NCI-H2029 (cell line): ENCODE measurements around the gene ANKRD36B.
"Not testable (repeated sequence)": the region's sequence is repeated elsewhere in the genome, so short reads cannot be mapped to it uniquely, and the experiment has no call there.

Source experiments
- DNase-seq: peaks from one replicate; lab custom pipeline; 2025; lab: John Stamatoyannopoulos, UW

ANKRD36B gene

DNA sequence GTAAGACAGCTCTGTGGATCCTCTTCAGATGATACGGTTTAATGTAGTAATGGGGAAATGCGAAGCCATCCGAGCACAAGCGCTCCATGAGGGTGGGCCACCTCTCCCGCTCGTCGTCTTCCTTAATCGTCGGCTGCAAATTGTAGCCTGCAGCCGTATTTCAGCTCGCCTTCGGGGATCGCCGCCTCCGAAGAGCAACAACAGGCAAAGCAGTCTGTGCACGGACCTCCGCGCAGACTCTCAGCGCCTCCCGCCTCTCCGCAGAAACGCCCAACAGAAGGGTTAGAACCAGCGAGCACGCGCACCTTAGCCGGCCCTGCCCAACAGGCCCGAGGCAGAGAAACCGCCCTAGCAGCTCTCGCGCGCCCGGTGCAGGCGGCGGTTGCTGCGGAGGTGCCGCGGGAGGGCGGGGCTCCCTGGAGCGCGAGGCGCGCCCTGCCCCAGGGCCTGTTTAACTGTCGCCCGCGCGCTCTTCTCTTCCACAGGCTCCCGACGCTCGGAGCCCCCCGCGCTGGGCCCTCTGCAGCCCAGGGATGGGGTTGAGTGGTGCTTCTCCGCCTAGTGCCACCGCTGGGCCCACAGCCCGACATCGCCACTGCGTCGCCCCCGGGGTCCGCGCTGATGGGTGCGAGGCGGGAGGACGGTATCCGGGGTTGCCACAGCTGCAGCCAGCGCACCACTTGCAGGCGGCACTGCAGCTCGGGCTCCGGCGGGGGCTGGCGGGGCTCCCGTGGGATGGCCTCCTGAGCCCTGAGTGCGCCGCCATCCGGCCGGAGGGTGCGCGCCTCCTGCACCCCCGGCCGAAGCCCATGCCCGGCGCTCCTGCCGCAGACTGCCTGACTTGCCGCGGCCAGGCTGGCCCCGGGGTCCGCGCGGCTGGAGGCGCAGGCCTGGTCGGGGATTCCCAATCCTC, at the start of gene ANKRD36B:
Gene ANKRD36B, minus strand, starts transcription at position 280 of the 913 bp plus-strand sequence. Its CDS starts 192 bp downstream, at position 88.
- DNase-seq, result not testable (repeated sequence)

DNA sequence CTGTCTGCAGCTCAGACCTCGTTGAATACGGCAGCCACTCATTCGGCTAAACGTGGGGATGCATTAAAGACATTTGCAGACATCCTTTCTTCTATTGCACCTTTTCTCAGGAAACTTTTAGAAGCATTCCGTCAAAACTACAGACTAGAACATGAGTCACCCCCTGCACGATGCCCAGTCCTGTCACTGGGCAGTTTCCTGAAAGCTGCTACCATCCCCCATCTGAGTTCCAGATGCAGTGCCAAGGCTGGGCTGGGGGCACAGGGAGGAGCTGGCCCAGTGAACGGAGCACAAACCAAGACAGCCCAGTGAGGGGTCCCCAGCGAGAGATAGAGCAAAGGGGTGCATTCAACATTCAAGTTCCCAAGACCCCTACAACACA, 36.4 kb upstream of the ANKRD36B start:
- not testable (repeated sequence) for DNase-seq

DNA sequence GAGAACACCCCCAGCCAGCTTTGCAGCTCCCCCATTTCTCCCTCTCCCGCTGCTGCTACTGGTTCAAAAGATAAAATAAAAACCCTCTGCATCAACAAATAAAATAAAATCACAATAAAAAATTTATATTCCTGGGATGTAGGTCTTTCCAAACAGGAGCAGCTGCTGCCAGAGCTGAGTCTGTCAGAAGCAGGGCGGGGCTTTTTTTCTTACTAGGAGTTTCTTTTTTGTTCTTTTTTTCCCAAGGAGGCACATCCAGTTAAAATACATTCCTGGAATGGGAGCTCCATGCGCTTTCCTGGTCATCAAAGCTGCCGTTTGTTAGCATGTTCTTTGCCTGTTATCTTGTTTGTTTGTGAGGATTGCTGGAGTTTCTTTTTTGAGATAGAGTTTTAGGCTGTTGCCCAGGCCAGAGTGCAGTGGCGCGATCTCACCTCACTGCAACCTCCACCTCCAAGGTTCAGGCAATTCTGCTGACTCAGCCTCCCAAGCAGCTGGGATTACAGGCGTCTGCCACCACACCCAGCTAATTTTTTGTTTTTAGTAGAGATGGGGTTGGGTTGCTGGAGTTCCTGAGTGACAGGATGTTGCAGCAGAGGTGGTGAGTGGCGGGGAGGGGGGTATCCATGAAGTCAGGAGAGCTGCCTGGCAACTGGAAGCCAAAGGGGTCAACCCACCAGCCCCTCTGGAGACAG, 35.8 kb upstream of the ANKRD36B start:
- DNase-seq, result not testable (repeated sequence)

DNA sequence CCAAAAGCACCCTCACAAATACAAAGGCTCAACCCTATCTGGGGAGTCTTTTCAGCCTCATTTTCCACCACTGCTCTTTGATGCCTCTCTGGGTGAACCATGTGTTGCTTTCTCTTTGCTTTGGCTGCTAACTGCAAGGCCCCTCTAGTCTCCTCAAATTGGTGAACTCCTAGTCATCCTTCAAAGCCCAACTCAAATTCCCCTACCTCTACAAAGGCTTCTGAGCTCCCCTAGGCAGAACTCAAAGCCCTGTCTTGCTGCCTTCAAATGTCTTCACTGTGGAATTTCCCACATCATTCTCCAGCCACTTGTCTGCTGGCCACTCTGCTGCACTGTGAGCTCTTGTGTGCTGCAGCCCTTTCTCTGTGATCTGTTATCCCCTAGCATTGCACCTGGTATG, 33.3 kb upstream of the ANKRD36B start:
- DNase-seq, result not testable (repeated sequence)

DNA sequence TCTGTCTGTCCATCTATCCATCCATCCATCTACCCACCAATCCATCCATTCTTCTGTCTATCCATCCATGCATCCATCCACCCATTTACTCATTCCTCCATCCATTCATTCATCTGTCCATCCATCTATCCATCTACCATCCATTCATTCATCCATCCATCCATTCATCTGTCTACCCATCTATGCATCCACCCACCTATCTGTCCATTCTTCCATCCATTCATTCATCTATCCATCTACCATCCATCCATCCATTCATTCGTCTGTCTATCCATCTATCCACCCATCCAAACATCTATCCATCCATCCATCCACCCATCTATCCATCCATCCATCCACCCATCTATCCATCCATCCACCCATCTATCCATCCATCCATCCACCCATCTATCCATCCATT, 30.8 kb upstream of the ANKRD36B start:
- not testable (repeated sequence) for DNase-seq

DNA sequence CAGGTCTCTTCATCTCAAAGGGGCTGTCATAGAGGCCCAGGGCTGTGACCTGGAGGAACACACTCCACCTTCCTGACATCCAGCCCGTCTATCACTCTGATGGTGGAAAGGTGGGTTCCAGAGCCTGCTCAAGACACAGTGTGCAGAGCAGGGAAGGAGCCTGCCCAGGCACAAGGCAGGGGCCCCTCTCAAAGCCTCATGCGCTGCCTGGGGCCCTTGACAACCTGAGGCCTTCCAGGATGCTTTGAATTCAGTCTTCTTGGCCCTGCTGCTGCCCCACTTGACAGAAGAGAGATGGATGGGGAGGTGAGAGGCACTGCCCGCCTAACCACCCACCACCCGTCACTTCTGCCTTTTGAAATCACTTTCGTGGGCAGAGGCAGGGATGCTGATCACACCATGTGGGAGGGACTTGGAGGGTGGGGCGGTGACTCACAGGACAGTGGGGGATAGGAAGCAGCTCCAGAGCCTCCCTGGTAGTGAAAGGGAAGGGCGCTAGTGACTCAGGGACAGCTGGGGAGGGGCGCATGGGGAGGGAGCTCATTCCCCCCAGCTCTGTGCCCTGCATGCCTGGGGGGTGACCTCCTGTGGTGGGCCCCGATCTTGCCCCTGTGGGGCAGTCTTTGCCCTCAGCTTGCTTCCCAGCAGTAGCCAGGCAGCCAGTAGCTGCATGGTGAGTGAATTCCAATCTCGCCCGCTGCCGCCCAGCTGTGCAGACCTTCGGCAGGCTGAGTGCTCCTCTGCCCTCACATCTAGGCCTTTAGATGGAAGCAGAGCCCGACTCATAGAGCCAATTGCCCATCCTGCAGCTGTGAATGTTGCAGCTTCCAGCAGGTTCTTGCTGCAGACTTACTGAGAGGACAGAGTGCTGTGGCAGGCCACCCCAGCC, 29.5 kb upstream of the ANKRD36B start:
- not testable (repeated sequence) for DNase-seq

DNA sequence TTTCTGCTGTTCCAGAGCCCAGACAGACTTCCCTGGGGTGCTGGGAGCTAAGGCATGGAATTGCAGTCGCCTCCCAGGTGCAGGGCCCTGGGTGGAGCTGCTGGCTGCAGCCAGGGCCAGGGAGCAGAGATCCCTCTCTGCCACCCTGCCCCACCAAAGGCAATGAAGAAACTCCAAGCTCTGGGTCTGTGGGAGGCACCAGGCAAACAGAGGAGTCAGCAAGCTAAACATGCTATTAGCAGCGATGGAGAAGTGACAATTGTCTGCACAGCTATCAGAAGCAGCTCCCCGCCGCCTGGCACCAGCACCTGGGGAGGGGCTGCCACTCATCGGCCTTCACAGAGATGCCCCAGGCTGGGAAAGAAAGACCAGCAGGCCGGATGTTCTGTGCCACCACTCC, 28.2 kb upstream of the ANKRD36B start:
- DNase-seq, result no peak

DNA sequence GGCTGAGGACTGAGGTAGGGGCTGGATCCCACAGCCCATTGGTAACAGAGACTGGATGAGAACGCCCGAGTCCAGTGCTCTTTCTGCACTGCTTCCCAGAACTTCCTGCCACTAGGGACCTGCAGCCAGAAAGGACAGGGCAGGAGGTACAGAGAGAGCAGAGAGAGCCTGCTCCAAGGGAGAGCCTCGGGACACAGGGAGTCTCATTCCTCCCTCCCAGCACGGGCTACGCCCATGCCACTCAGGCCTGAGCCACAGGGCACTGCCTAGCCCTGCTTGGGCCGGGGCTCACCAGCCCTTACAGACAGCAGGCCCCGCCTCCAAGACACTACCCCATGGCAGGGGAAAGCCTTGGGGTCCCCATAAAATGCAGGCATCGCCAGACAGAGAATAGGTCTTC, 26.1 kb upstream of the ANKRD36B start:
- not testable (repeated sequence) for DNase-seq

DNA sequence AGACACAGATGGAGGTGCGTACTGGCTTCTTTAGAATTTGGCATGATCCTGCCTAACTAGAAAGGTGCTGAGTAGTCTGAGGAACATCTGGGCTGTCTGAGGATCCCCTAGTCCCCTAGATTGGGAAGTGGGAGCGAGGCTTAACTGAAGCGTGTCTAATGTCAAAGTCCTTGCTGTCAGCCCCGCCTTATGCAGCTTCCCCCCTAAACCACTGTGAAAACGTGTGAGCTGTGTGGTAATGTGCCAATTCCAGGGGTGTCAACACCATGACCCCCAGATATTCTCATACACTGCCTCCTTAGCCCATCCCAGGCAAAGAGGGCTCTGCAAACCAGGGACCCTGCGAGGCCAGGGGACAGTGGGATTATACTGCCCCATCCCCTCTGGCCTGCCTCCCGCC, 22.2 kb upstream of the ANKRD36B start:
- DNase-seq, result not testable (repeated sequence)

DNA sequence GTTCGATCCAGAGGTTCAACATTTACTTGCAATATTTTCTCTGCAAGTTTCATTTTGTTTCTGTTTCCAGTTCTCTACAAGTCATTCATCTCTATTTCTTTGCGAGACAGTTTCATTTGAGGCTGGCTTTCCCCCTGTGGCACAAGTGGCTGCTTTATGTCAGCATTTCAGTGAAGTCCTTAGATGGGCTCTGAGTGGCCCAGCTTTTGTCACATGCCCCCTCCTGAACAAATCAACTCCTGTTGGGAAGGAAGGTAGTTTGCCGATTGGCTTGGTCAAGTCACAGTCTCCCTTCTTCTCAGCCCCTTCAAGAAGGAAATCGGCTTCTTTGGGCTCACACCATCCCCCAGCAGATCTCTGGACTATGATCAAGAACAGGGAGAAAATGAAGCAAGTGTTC, 19.1 kb upstream of the ANKRD36B start:
- not testable (repeated sequence) for DNase-seq

DNA sequence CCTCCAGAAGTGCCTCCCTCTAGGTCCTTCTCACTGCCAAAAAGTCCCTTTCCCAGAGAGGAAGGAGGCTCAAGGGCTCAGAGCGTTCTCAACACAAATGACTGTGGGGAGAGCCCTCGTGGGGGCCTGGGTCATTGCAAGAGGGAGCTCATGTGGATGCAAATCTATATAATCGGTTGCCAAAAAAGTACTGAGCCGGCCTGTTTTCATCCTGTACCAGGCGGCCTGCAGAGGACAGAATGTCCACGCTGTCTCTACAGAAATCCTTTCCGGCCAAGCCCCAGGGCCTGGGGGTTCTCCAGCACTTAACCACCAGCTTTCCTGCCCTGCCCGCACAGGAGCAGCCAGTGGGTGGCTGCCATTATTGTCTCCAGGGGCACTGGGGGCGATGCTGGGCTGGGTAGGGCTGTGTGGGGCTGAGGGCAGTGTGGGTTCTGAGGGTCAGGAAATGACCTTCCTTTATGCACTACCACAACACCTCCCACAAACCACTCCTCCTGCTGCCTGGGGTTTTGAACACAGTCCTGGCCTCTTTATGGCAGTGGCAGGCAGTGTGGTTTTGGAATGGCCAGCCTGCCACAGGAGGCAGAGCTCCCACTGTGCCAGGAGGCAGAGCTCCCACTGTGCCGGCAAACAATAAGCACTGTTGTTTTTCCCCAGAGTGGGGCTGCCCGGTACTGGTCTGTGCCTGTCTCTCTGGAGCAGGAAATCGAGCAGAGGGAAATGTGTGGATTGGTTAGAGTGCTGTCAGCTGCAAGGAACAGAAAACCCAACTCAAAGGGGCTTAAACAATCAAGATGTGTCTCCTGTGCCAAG, 16.1 kb upstream of the ANKRD36B start:
- not testable (repeated sequence) for DNase-seq

DNA sequence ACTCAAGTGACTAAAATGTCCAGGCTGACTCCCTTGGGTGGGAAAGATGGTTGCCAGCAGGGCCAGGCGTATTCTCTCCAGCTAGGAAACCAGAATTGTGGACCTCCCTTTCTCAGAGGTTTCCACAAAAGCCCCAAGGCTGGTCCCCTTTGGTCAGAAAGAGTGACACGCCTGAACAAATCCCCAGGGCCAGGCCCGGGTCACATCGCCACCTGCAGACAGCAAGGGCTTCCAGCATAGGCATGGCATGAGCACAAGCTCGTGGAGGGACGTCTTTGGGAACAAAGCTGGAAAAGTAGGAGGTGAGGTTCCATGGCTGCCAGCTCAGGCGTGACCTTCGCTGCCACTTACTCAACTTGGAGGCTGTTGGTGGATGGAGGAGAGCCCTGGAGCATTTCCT, 15.4 kb upstream of the ANKRD36B start:
- DNase-seq, result not testable (repeated sequence)

DNA sequence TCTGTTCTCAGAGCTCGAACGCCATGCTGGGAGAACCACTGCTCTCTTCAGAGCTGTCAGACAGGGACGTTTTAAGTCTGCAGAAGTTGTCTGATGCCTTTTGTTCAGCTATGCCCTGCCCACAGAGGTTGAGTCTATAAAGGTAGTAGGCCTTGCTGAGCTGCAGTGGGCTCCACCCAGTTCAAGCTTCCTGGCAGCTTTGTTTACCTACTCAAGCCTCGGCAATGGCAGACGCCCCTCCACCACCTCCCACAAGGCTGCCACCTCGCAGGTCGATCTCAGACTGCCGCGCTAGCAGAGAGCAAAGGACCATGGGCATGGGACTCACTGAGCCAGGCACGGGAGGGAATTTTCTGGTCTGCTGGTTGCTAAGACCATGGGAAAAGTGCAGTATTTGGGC, 11.9 kb upstream of the ANKRD36B start:
- not testable (repeated sequence) for DNase-seq

DNA sequence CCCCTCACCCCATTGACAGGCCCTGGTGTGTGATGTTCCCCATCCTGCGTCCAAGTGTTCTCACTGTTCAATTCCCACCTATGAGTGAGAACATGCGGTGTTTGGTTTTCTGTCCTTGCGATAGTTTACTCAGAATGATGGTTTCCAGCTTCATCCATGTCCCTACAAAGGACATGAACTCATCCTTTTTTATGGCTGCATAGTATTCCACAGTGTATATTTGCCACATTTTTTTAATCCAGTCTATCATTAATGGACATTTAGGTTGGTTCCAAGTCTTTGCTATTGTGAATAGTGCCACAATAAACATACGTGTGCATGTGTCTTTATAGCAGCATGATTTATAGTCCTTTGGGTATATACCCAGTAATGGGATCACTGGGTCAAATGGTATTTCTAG, 6.5 kb upstream of the ANKRD36B start:
- DNase-seq, result not testable (repeated sequence)

DNA sequence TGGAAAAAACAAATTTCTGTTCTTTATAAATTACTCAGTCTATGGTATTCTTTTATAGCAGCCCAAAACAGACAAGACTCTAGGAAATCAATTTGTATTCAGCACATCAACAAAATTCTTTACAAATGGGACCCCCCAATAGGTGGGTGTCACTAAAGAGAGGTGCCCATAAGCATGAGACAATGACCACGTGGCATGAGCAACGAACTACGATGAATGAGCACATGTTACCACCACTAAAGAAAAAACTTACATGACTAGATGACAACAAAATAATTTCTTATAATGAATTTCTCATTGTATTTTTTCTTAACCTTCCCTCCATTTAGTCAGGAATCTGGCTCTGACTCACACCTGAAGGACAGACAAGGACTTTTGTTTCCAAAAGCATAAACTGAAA, 3.8 kb upstream of the ANKRD36B start:
- not testable (repeated sequence) for DNase-seq

DNA sequence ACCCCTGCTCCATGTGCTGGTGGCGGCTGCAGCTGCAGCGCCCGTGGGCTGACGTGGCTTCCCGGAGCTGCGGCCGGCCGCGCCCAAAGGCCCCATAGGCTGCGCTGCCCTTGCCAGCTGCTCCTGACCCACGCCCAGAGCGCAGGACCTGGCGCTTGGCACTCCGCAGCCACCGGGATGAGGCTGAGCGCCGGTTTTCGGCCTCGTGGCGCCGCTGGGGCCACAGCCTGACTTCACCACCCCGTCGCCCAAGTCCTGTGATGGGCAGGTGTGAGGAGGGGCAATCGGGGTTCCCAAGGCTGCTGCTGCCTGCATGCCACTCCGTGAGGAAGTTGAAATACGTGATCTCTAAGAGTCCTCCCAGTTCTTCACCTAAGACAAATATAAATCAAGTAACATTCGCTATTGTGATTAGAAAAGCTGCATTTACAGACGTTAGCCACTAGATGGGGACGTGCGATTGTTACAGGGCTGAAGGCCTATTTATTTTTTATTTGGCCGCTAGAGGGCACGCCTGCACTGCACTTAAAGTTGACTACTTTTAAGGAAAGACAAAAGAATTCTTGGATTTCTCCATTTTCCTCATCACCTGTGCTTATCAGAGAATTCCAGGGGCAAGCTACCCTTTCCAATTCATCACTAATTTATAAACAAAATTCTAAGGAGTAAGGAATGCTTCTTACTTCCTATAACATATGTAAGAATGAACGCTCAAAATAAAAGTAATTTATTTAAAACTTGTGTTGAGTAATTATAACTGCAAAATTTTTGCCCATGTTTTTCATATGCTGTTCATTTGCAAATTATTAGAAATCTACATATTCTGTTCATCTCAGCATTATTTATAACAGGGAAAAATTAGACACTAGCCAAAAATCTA, 1.1 kb upstream of the ANKRD36B start:
- not testable (repeated sequence) for DNase-seq

DNA sequence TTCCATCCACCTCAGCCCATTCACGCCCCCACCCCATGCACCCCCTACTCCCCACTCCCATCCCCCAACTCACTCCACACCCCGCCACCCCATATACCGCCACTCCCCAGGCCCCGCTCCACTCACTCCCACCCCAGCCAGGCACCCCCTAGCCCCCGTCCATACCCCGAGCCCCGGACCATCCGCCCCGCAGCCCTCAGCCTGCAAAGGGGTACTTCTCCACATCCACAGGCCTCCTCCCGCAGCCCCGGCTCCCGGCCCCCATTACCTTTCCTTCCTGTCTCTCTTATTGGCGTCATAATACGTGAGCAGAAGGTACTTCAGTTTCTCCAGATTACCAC, 450 bp downstream of the ANKRD36B start:
- not testable (repeated sequence) for DNase-seq

DNA sequence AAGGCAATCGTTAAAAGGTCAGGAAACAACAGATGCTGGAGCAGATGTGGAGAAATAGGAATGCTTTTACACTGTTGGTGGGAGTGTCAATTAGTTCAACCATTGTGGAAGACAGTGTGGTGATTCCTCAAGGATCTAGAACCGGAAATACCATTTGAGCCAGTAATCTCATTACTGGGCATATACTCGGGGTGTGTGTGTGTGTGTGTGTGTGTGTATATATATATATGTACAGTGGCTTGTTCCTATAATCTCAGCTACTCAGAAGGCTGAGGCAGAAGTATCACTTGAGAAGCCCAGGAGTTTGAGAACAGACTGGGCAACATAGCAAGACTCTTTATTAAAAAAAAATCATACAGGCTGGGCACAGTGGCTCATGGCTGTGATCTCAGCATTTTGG, 24.0 kb downstream of the ANKRD36B start:
- not testable (repeated sequence) for DNase-seq

DNA sequence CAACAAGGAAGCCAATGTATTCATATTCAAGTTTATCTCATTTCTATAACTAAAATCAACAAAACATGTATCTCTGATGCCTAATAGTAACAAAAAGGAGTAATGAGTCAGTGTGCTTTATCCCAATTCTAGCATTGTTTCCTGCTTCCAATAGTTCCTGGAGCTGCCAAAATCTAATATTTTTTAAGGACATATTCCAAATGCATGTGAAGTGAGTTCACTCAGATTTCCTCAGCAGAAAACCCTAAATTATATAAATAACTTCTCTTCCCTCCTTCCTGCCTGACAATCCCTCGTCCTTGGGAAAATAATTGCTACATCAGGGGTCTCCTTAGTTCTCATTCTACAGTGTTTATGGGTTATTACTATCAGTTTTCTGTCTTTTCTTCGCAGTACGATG, 37.3 kb downstream of the ANKRD36B start:
- DNase-seq, result not testable (repeated sequence)

DNA sequence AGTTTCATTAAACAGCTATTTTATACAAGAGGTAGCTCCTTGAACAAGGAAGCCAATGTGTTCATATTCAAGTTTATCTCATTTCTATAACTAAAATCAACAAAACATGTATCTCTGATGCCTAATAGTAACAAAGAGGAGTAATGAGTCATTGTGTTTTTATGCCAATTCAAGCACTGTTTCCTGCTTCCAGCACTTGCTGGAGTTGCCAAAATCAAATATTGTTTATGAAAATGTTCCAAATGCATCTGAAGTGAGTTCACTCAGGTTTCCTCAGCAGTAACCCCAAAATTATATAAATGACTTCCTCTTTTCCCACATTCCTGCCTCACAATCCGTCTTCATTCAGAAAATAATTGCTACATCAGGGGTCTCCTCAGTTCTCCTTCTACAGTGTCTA, 39.2 kb downstream of the ANKRD36B start:
- DNase-seq, result not testable (repeated sequence)
